WTC11 (cell line): ENCODE data around the gene DCLK1.

Experiments
- CTCF ChIP-seq: fragments of 200-600 bp; IDR thresholded peaks from 2 replicates; pipeline ENCODE4 v1.8.0; 2022; ENCODE audit warnings: antibody characterized with exemption
- ESRRA ChIP-seq: sonication (generic); formaldehyde crosslinking; IDR thresholded peaks from 2 replicates; pipeline ENCODE4 v1.8.1; 2022; ENCODE audit warnings: mild to moderate bottlenecking, missing genetic modification reagents, borderline replicate concordance
- OVOL2 ChIP-seq: fragments of 250-450 bp; sonication (Bioruptor Pico); IDR thresholded peaks from 2 replicates; pipeline ENCODE4 v1.9.0; 2021; ENCODE audit warnings: mild to moderate bottlenecking, borderline replicate concordance

GRCh38 chr13:36074659-36075058 is 56.5 kb downstream of the DCLK1 start:
- no peak for TF ChIP-seq OVOL2 (CRISPR knock-in tag)
- no peak for TF ChIP-seq CTCF
- TF ChIP-seq ESRRA (CRISPR knock-in tag), result no peak
